KMS-11 (cell line): ENCODE data around the gene TINAGL1.
A peak's percentile ranks its signal among the peaks of the same experiment; 100 is the strongest.
"Not testable (repeated sequence)": the region's sequence is repeated elsewhere in the genome, so short reads cannot be mapped to it uniquely, and the experiment has no call there.

ENCODE experiments used
- H2AFZ ChIP-seq: fragments of 200-600 bp; sonication (generic); 2 replicates; pipeline ENCODE4 v1.6.1; 2016; ENCODE audit warnings: antibody characterized with exemption, mixed run types, low read depth
- H3K27ac ChIP-seq: fragments of 200-600 bp; sonication (generic); 2 replicates; pipeline ENCODE4 v1.6.1; 2016; ENCODE audit warnings: mild to moderate bottlenecking, mixed run types
- H3K27me3 ChIP-seq: fragments of 200-600 bp; sonication (generic); 2 replicates; pipeline ENCODE4 v1.6.1; 2017; ENCODE audit warnings: mild to moderate bottlenecking, low read depth, mixed run types, moderate library complexity; ENCODE audit not compliant: insufficient read depth
- H3K36me3 ChIP-seq: fragments of 200-600 bp; sonication (generic); 2 replicates; pipeline ENCODE4 v1.6.1; 2017; ENCODE audit warnings: mild to moderate bottlenecking, mixed run types; ENCODE audit not compliant: insufficient read depth
- H3K4me1 ChIP-seq: fragments of 200-600 bp; sonication (generic); 2 replicates; pipeline ENCODE4 v1.6.1; 2016; ENCODE audit warnings: mild to moderate bottlenecking, low read depth, mixed run types; ENCODE audit not compliant: poor library complexity, severe bottlenecking
- H3K4me2 ChIP-seq: fragments of 200-600 bp; sonication (generic); 2 replicates; pipeline ENCODE4 v1.7.0; 2016; ENCODE audit warnings: mild to moderate bottlenecking, mixed run types
- H3K4me3 ChIP-seq: fragments of 200-600 bp; sonication (generic); IDR thresholded peaks from 2 replicates; pipeline ENCODE4 v1.6.1; 2017; ENCODE audit warnings: low read depth, low read length, mixed read lengths; ENCODE audit not compliant: insufficient read depth
- H3K79me2 ChIP-seq: fragments of 200-600 bp; sonication (generic); 2 replicates; pipeline ENCODE4 v1.6.1; 2016; ENCODE audit warnings: low read depth, mixed run types; ENCODE audit not compliant: insufficient read depth
- H3K9ac ChIP-seq: fragments of 200-600 bp; sonication (generic); 2 replicates; pipeline ENCODE4 v1.6.1; 2016; ENCODE audit warnings: mild to moderate bottlenecking, mixed run types
- H4K20me1 ChIP-seq: fragments of 200-600 bp; sonication (generic); 2 replicates; pipeline ENCODE4 v1.6.1; 2016; ENCODE audit warnings: mild to moderate bottlenecking, mixed run types; ENCODE audit not compliant: insufficient read depth
- CTCF ChIP-seq: fragments of 200-600 bp; sonication (generic); conservative IDR thresholded peaks from 2 replicates; pipeline ENCODE4 v1.6.1; 2017; ENCODE audit warnings: low read depth, mild to moderate bottlenecking, antibody characterized with exemption, low read length, moderate library complexity, mixed read lengths

TINAGL1 gene

GRCh38 chr1:31586376-31587327 lies 10.3 kb downstream of the TINAGL1 start:
- no peak overlapping the region for H3K4me3 ChIP-seq
- no peak for TF ChIP-seq CTCF

GRCh38 chr1:31587328-31587699 lies 11.0 kb downstream of the TINAGL1 start:
- not testable (repeated sequence) for H3K79me2 ChIP-seq, H4K20me1 ChIP-seq, H2AFZ ChIP-seq, H3K27me3 ChIP-seq, H3K4me2 ChIP-seq, H3K4me3 ChIP-seq, H3K27ac ChIP-seq, H3K9ac ChIP-seq, H3K36me3 ChIP-seq, H3K4me1 ChIP-seq

More at GRCh38 chr1:31586376-31587327, 10.3 kb downstream of the TINAGL1 start:
- H3K36me3 ChIP-seq = no peaks in the 10 kb centered on the region
- H3K79me2 ChIP-seq = no peaks in the 10 kb centered on the region
- peaks cover 3% of the 10 kb centered on the region; the same call in 1 of the 2 replicates for H3K27me3 ChIP-seq
- H3K4me2 ChIP-seq = no peak overlapping the region
- H3K4me1 ChIP-seq = no peaks in the 10 kb centered on the region
- no peak overlapping the region for H2AFZ ChIP-seq
- no peak overlapping the region for H3K27ac ChIP-seq
- H3K9ac ChIP-seq = no peak overlapping the region
- no peaks in the 10 kb centered on the region for H4K20me1 ChIP-seq

GRCh38 chr1:31587720-31588423 lies 11.6 kb downstream of the TINAGL1 start:
- H3K4me2 ChIP-seq = no peak overlapping the region

GRCh38 chr1:31588751-31589515 lies 12.6 kb downstream of the TINAGL1 start:
- no peaks in the 10 kb centered on the region for H3K36me3 ChIP-seq
- no peaks in the 10 kb centered on the region for H3K79me2 ChIP-seq
- no peaks in the 10 kb centered on the region for H3K4me1 ChIP-seq
- peaks cover 3% of the 10 kb centered on the region; the same call in 1 of the 2 replicates for H3K27me3 ChIP-seq
- no peak overlapping the region for H3K4me2 ChIP-seq
- no peak for TF ChIP-seq CTCF
- no peak overlapping the region for H2AFZ ChIP-seq
- H3K27ac ChIP-seq = no peak overlapping the region
- no peak overlapping the region for H3K4me3 ChIP-seq
- H4K20me1 ChIP-seq = no peaks in the 10 kb centered on the region
- no peak overlapping the region for H3K9ac ChIP-seq

More at GRCh38 chr1:31587720-31588423, 11.6 kb downstream of the TINAGL1 start:
- Histone ChIP-seq H3K36me3 (no peaks in the 10 kb centered on the region), H3K9ac (no peak overlapping the region), H4K20me1 (no peaks in the 10 kb centered on the region), H3K27ac (no peak overlapping the region), H3K4me3 (no peak overlapping the region), H3K79me2 (no peaks in the 10 kb centered on the region), H3K4me1 (no peaks in the 10 kb centered on the region), H2AFZ (no peak overlapping the region), H3K27me3 (peaks cover 3% of the 10 kb centered on the region; the same call in 1 of the 2 replicates)
- TF ChIP-seq CTCF = peak; percentile 60
